ENCODE data around the gene ACAP3. TPM values are rescaled to one million over a fixed set of nuclear protein-coding genes. Genes with fewer than 3 reads are reported as not detected.
A peak's percentile ranks its signal among the peaks of the same experiment; 100 is the strongest.

ACAP3 gene
- total and polyA plus RNA-seq, 2 of the 4 experiments (the other 2 are of a cell fraction): 13.3 to 58.2 TPM

GRCh38 chr1:1262071-1262470, 45.7 kb downstream of the ACAP3 start:
- H3K27me3 ChIP-seq (ENCODE audit: control insufficient read depth, insufficient read depth, low read length): no peaks in the 10 kb centered on the region
- H2AK5ac ChIP-seq (ENCODE audit: low read depth, low read length): peak overlapping the region; percentile 85; the same call in 1 of the 2 replicates
- H3K4me2 ChIP-seq (ENCODE audit: low read depth, low read length): no peak overlapping the region
- H3K4ac ChIP-seq (ENCODE audit: low read depth, low read length): peak overlapping the region; percentile 97
- no peak overlapping the region for H3K18ac ChIP-seq (ENCODE audit: low read depth, low read length)
- peaks cover 13% of the 10 kb centered on the region for H4K20me1 ChIP-seq (ENCODE audit: insufficient read depth, low read length)
- H3K9me3 ChIP-seq (ENCODE audit: control insufficient read depth, insufficient read depth, low read length): no peaks in the 10 kb centered on the region
- peak overlapping the region; percentile 12; the same call in 1 of the 2 replicates for H4K5ac ChIP-seq (ENCODE audit: low read depth, low read length)
- H2BK120ac ChIP-seq (ENCODE audit: low read depth, low read length): peak overlapping the region; percentile 99; the same call in 1 of the 2 replicates
- ATAC-seq (ENCODE audit: low read depth): no peak
- no peak overlapping the region for H2AK9ac ChIP-seq (replicated peaks; ENCODE audit: low read depth, low read length, poor library complexity)
- H2BK15ac ChIP-seq (ENCODE audit: low read depth, low read length): no peak overlapping the region
- H3K4me3 ChIP-seq (ENCODE audit: insufficient read depth, low read depth, low read length): no peak overlapping the region
- no peak overlapping the region for H2AFZ ChIP-seq (replicated peaks; ENCODE audit: low read length, poor library complexity)
- H3K4me1 ChIP-seq (ENCODE audit: control insufficient read depth, insufficient read depth, low read length): peaks cover 43% of the 10 kb centered on the region
- no peak overlapping the region for H3K9ac ChIP-seq (ENCODE audit: low read depth, low read length)
- in situ Hi-C loops (cut with MboI; ENCODE audit: low sequenced_read_pairs) (no loop called here), intact Hi-C loops (cut with micrococcal nuclease) (no loop called here), dilution Hi-C loops (cut with HindIII; ENCODE audit: low sequenced_read_pairs, unreplicated experiment) (no loop called here)
- H3K27ac ChIP-seq (ENCODE audit: insufficient read depth, low read length): peak overlapping the region; percentile 98
- POLR2A ChIA-PET (ENCODE audit: unreplicated experiment): no interaction called here
- no peak overlapping the region; a peak in 1 of 4 replicates for H4K8ac ChIP-seq (ENCODE audit: low read depth in 2 of 2, low read length in 2 of 2)
- BruUV-seq (replicated peaks): no TSS peak
- DNase-seq: no peak
- peak overlapping the region; percentile 100 for H2BK5ac ChIP-seq (ENCODE audit: low read depth, low read length, poor library complexity, severe bottlenecking)
- H2BK20ac ChIP-seq (ENCODE audit: low read depth, low read length): peak overlapping the region; percentile 63; the same call in 1 of the 2 replicates
- H3K56ac ChIP-seq (ENCODE audit: extremely low read depth, insufficient read depth, low read length): no peak overlapping the region
- no peak overlapping the region; the same call in 1 of the 2 replicates for H3K14ac ChIP-seq (replicated peaks; ENCODE audit: low read depth, low read length)
- 95% methylated on average over 14 of the region's 17 CpGs; no CpG with 5 or more reads in 1 of the 2 experiments for WGBS, 2 experiments (ENCODE audit: extremely low coverage in 2 of 2, insufficient read length in 1 of 2)
- peaks cover 29% of the 10 kb centered on the region for H3K9me1 ChIP-seq (ENCODE audit: insufficient read depth, low read length)
- no peak overlapping the region for H3K23ac ChIP-seq (ENCODE audit: low read depth, low read length)
- CTCF ChIA-PET: no interaction called here
- peak overlapping the region; percentile 85 for H4K91ac ChIP-seq (ENCODE audit: insufficient read depth, low read depth, low read length)
- no peak for TF ChIP-seq SMC3 (IDR thresholded peaks at IDR 0.05; ENCODE audit: low read depth, low read length)
- peaks cover 32 to 73% of the 10 kb centered on the region in 2 experiments for H3K79me1 ChIP-seq (ENCODE audit: low read depth in 1 of 2, low read length in 2 of 2)
- H3K36me3 ChIP-seq (ENCODE audit: control insufficient read depth, insufficient read depth, low read length): peaks cover 54% of the 10 kb centered on the region
